ENCODE measurements around the gene TESK2. TPM values are rescaled to one million over a fixed set of nuclear protein-coding genes. Genes with fewer than 3 reads are reported as not detected.
"Not testable (repeated sequence)": the region's sequence is repeated elsewhere in the genome, so short reads cannot be mapped to it uniquely, and the experiment has no call there.

The TESK2 gene
- total RNA-seq, 1 experiment from 2014 or later = 1.5 TPM

GRCh38 chr1:45473302-45473701, 17.7 kb downstream of the TESK2 start:
- Histone ChIP-seq H3K9me3 (ENCODE audit: low read length) (no peaks in the 10 kb centered on the region), H4K20me1 (ENCODE audit: insufficient read depth, low read depth, low read length) (no peaks in the 10 kb centered on the region), H3K4me2 (ENCODE audit: low read depth, low read length, poor library complexity, severe bottlenecking) (no peak overlapping the region), H3K9ac (ENCODE audit: low read length) (no peak overlapping the region), H3K9me2 (replicated peaks; ENCODE audit: insufficient read depth, low read length) (no peaks in the 10 kb centered on the region), H3K36me3 (ENCODE audit: insufficient read depth, low read length) (no peaks in the 10 kb centered on the region), H3K4me1 (ENCODE audit: low read length) (no peaks in the 10 kb centered on the region), H3K27ac (ENCODE audit: low read length) (no peak overlapping the region), H3K4me3 (ENCODE audit: low read length) (no peak overlapping the region), H3K79me2 (ENCODE audit: low read length) (no peaks in the 10 kb centered on the region), H2AFZ (ENCODE audit: low read length) (no peak overlapping the region), H3K27me3 (ENCODE audit: low read length) (no peaks in the 10 kb centered on the region)
- DNase-seq = no peak

GRCh38 chr1:45470306-45470798, 20.6 kb downstream of the TESK2 start:
- no peaks in the 10 kb centered on the region for H3K4me1 ChIP-seq (ENCODE audit: low read length)
- H3K36me3 ChIP-seq (ENCODE audit: insufficient read depth, low read length) = no peaks in the 10 kb centered on the region
- H3K27ac ChIP-seq (ENCODE audit: low read length) = no peak overlapping the region
- no peak overlapping the region for H3K4me3 ChIP-seq (ENCODE audit: low read length)
- H3K79me2 ChIP-seq (ENCODE audit: low read length) = no peaks in the 10 kb centered on the region
- H4K20me1 ChIP-seq (ENCODE audit: insufficient read depth, low read depth, low read length) = no peaks in the 10 kb centered on the region
- H3K9me2 ChIP-seq (replicated peaks; ENCODE audit: insufficient read depth, low read length) = no peaks in the 10 kb centered on the region
- no peaks in the 10 kb centered on the region for H3K9me3 ChIP-seq (ENCODE audit: low read length)
- no peaks in the 10 kb centered on the region for H3K27me3 ChIP-seq (ENCODE audit: low read length)
- no peak overlapping the region for H3K4me2 ChIP-seq (ENCODE audit: low read depth, low read length, poor library complexity, severe bottlenecking)
- no peak overlapping the region for H2AFZ ChIP-seq (ENCODE audit: low read length)
- no peak overlapping the region for H3K9ac ChIP-seq (ENCODE audit: low read length)
- no peak for DNase-seq

GRCh38 chr1:45467353-45467752, 23.6 kb downstream of the TESK2 start:
- not testable (repeated sequence) for H3K36me3 ChIP-seq (ENCODE audit: insufficient read depth, low read length); H3K4me2 ChIP-seq (ENCODE audit: low read depth, low read length, poor library complexity, severe bottlenecking); H3K27ac ChIP-seq (ENCODE audit: low read length); H3K4me3 ChIP-seq (ENCODE audit: low read length); H3K79me2 ChIP-seq (ENCODE audit: low read length); H4K20me1 ChIP-seq (ENCODE audit: insufficient read depth, low read depth, low read length); DNase-seq; H3K27me3 ChIP-seq (ENCODE audit: low read length); H3K9me3 ChIP-seq (ENCODE audit: low read length); H3K4me1 ChIP-seq (ENCODE audit: low read length); H3K9me2 ChIP-seq (replicated peaks; ENCODE audit: insufficient read depth, low read length); H3K9ac ChIP-seq (ENCODE audit: low read length); H2AFZ ChIP-seq (ENCODE audit: low read length)

- no peak overlapping the region for H3K4me2 ChIP-seq (ENCODE audit: low read depth, low read length, poor library complexity, severe bottlenecking)
These were observed 25.7 kb downstream of the TESK2 start for GRCh38 chr1:45465277-45465676.

GRCh38 chr1:45458894-45459293, 32.1 kb downstream of the TESK2 start:
- H3K4me2 ChIP-seq (ENCODE audit: low read depth, low read length, poor library complexity, severe bottlenecking) = no peak overlapping the region
- no peaks in the 10 kb centered on the region for H4K20me1 ChIP-seq (ENCODE audit: insufficient read depth, low read depth, low read length)
- no peak for DNase-seq
- no peaks in the 10 kb centered on the region for H3K27me3 ChIP-seq (ENCODE audit: low read length)
- H3K9me3 ChIP-seq (ENCODE audit: low read length) = no peaks in the 10 kb centered on the region
- H3K4me1 ChIP-seq (ENCODE audit: low read length) = peaks cover 2% of the 10 kb centered on the region; the same call in 1 of the 2 replicates
- no peaks in the 10 kb centered on the region for H3K79me2 ChIP-seq (ENCODE audit: low read length)
- no peak overlapping the region for H3K9ac ChIP-seq (ENCODE audit: low read length)
- no peak overlapping the region for H3K4me3 ChIP-seq (ENCODE audit: low read length)
- no peaks in the 10 kb centered on the region for H3K9me2 ChIP-seq (replicated peaks; ENCODE audit: insufficient read depth, low read length)
- H3K36me3 ChIP-seq (ENCODE audit: insufficient read depth, low read length) = no peaks in the 10 kb centered on the region
- no peak overlapping the region for H3K27ac ChIP-seq (ENCODE audit: low read length)
- H2AFZ ChIP-seq (ENCODE audit: low read length) = no peak overlapping the region

More at GRCh38 chr1:45465277-45465676, 25.7 kb downstream of the TESK2 start:
- Histone ChIP-seq H2AFZ (ENCODE audit: low read length) (no peak overlapping the region), H3K9me3 (ENCODE audit: low read length) (no peaks in the 10 kb centered on the region), H3K79me2 (ENCODE audit: low read length) (no peaks in the 10 kb centered on the region), H4K20me1 (ENCODE audit: insufficient read depth, low read depth, low read length) (no peaks in the 10 kb centered on the region), H3K27ac (ENCODE audit: low read length) (no peak overlapping the region), H3K9ac (ENCODE audit: low read length) (no peak overlapping the region), H3K9me2 (replicated peaks; ENCODE audit: insufficient read depth, low read length) (no peaks in the 10 kb centered on the region), H3K4me3 (ENCODE audit: low read length) (no peak overlapping the region), H3K36me3 (ENCODE audit: insufficient read depth, low read length) (no peaks in the 10 kb centered on the region), H3K27me3 (ENCODE audit: low read length) (no peaks in the 10 kb centered on the region), H3K4me1 (ENCODE audit: low read length) (no peaks in the 10 kb centered on the region)
- DNase-seq = no peak

- Histone ChIP-seq H3K79me2 (ENCODE audit: low read length) (no peaks in the 10 kb centered on the region), H3K9me3 (ENCODE audit: low read length) (no peaks in the 10 kb centered on the region), H3K36me3 (ENCODE audit: insufficient read depth, low read length) (no peaks in the 10 kb centered on the region), H3K27me3 (ENCODE audit: low read length) (no peaks in the 10 kb centered on the region), H2AFZ (ENCODE audit: low read length) (no peak overlapping the region), H4K20me1 (ENCODE audit: insufficient read depth, low read depth, low read length) (no peaks in the 10 kb centered on the region), H3K4me1 (ENCODE audit: low read length) (peaks cover 3% of the 10 kb centered on the region; the same call in 1 of the 2 replicates), H3K9me2 (replicated peaks; ENCODE audit: insufficient read depth, low read length) (no peaks in the 10 kb centered on the region), H3K4me2 (ENCODE audit: low read depth, low read length, poor library complexity, severe bottlenecking) (no peak overlapping the region), H3K27ac (ENCODE audit: low read length) (no peak overlapping the region), H3K9ac (ENCODE audit: low read length) (no peak overlapping the region), H3K4me3 (ENCODE audit: low read length) (no peak overlapping the region)
- DNase-seq = no peak
These were observed 34.4 kb downstream of the TESK2 start for GRCh38 chr1:45456531-45456930.

- no peaks in the 10 kb centered on the region for H3K9me3 ChIP-seq (ENCODE audit: low read length)
- no peaks in the 10 kb centered on the region for H3K79me2 ChIP-seq (ENCODE audit: low read length)
- H4K20me1 ChIP-seq (ENCODE audit: insufficient read depth, low read depth, low read length) = no peaks in the 10 kb centered on the region
- no peak overlapping the region for H3K9ac ChIP-seq (ENCODE audit: low read length)
- no peak overlapping the region for H3K4me3 ChIP-seq (ENCODE audit: low read length)
- H3K4me2 ChIP-seq (ENCODE audit: low read depth, low read length, poor library complexity, severe bottlenecking) = no peak overlapping the region
- no peak for DNase-seq
- H3K27me3 ChIP-seq (ENCODE audit: low read length) = no peaks in the 10 kb centered on the region
- no peaks in the 10 kb centered on the region for H3K9me2 ChIP-seq (replicated peaks; ENCODE audit: insufficient read depth, low read length)
- no peak overlapping the region for H3K27ac ChIP-seq (ENCODE audit: low read length)
- H3K36me3 ChIP-seq (ENCODE audit: insufficient read depth, low read length) = no peaks in the 10 kb centered on the region
- peaks cover 3% of the 10 kb centered on the region; the same call in 1 of the 2 replicates for H3K4me1 ChIP-seq (ENCODE audit: low read length)
- H2AFZ ChIP-seq (ENCODE audit: low read length) = no peak overlapping the region
These were observed 35.8 kb downstream of the TESK2 start for GRCh38 chr1:45455162-45455561.

GRCh38 chr1:45454464-45454863, 36.5 kb downstream of the TESK2 start:
- H3K79me2 ChIP-seq (ENCODE audit: low read length) = no peaks in the 10 kb centered on the region
- no peak for DNase-seq
- no peak overlapping the region for H3K4me2 ChIP-seq (ENCODE audit: low read depth, low read length, poor library complexity, severe bottlenecking)
- no peaks in the 10 kb centered on the region for H4K20me1 ChIP-seq (ENCODE audit: insufficient read depth, low read depth, low read length)
- H3K9ac ChIP-seq (ENCODE audit: low read length) = no peak overlapping the region
- H3K9me3 ChIP-seq (ENCODE audit: low read length) = no peaks in the 10 kb centered on the region
- no peaks in the 10 kb centered on the region for H3K36me3 ChIP-seq (ENCODE audit: insufficient read depth, low read length)
- H3K4me1 ChIP-seq (ENCODE audit: low read length) = peaks cover 3% of the 10 kb centered on the region; the same call in 1 of the 2 replicates
- no peak overlapping the region for H3K4me3 ChIP-seq (ENCODE audit: low read length)
- H3K27ac ChIP-seq (ENCODE audit: low read length) = no peak overlapping the region
- no peaks in the 10 kb centered on the region for H3K27me3 ChIP-seq (ENCODE audit: low read length)
- H3K9me2 ChIP-seq (replicated peaks; ENCODE audit: insufficient read depth, low read length) = no peaks in the 10 kb centered on the region
- H2AFZ ChIP-seq (ENCODE audit: low read length) = no peak overlapping the region

- Histone ChIP-seq H3K4me2 (ENCODE audit: low read depth, low read length, poor library complexity, severe bottlenecking) (no peak overlapping the region), H2AFZ (ENCODE audit: low read length) (no peak overlapping the region), H4K20me1 (ENCODE audit: insufficient read depth, low read depth, low read length) (no peaks in the 10 kb centered on the region), H3K27ac (ENCODE audit: low read length) (no peak overlapping the region), H3K4me1 (ENCODE audit: low read length) (peaks cover 3% of the 10 kb centered on the region; the same call in 1 of the 2 replicates), H3K79me2 (ENCODE audit: low read length) (no peaks in the 10 kb centered on the region), H3K9ac (ENCODE audit: low read length) (no peak overlapping the region), H3K9me2 (replicated peaks; ENCODE audit: insufficient read depth, low read length) (no peaks in the 10 kb centered on the region), H3K36me3 (ENCODE audit: insufficient read depth, low read length) (no peaks in the 10 kb centered on the region), H3K27me3 (ENCODE audit: low read length) (no peaks in the 10 kb centered on the region), H3K4me3 (ENCODE audit: low read length) (no peak overlapping the region), H3K9me3 (ENCODE audit: low read length) (no peaks in the 10 kb centered on the region)
- no peak for DNase-seq
These were observed 38.5 kb downstream of the TESK2 start for GRCh38 chr1:45452503-45452902.

Data from Karpas-422 (cell line).